PC-9 (cell line): Measurements from ENCODE around the gene FAM98B. TPM values are rescaled to one million over a fixed set of nuclear protein-coding genes. Genes with fewer than 3 reads are reported as not detected.

Experiments used
- BruUV-seq: library from RNA; stranded (reverse); fragments of 400-500 nt; replicated peaks from 2 replicates; lab custom pipeline; 2021; lab: Mats Ljungman, UMichigan
- CTCF ChIA-PET: fragments of 300-600 bp; sonication (Branson Sonifier 250); formaldehyde crosslinking; loops from one replicate; lab custom pipeline; 2022; ENCODE audit warnings: antibody characterized with exemption; lab: Charles Lee
- POLR2A ChIA-PET: fragments of 300-600 bp; sonication (Branson Sonifier 250); formaldehyde crosslinking; loops from one replicate; lab custom pipeline; 2022; ENCODE audit warnings: antibody characterized with exemption; ENCODE audit not compliant: unreplicated experiment; lab: Charles Lee
- DNase-seq, 2 experiments: peaks; one replicate each; pipeline versions ENCODE4 v3.0.0 to v3.0.0-alpha.2; 2015 to 2022; ENCODE audit warnings: mixed read lengths in 1 of 2
- H2AFZ ChIP-seq: fragments of 200-600 bp; sonication (generic); 2 replicates; pipeline ENCODE4 v1.8.1; 2017; ENCODE audit warnings: antibody characterized with exemption
- H3F3A ChIP-seq: fragments of 200-600 bp; sonication (generic); 2 replicates; pipeline ENCODE4 v1.8.1; 2017; ENCODE audit warnings: antibody characterized with exemption, mild to moderate bottlenecking, low read depth; ENCODE audit not compliant: insufficient read depth
- H3K27ac ChIP-seq: fragments of 200-600 bp; sonication (generic); 2 replicates; pipeline ENCODE4 v1.6.1; 2016; ENCODE audit warnings: mixed run types
- H3K27me3 ChIP-seq: fragments of 200-600 bp; sonication (generic); 2 replicates; pipeline ENCODE4 v1.6.1; 2016; ENCODE audit warnings: low read depth, mixed run types; ENCODE audit not compliant: insufficient read depth
- H3K36me3 ChIP-seq: fragments of 200-600 bp; sonication (generic); 2 replicates; pipeline ENCODE4 v1.6.1; 2016; ENCODE audit warnings: low read depth, mixed run types
- H3K4me1 ChIP-seq: fragments of 200-600 bp; sonication (generic); replicated peaks from 2 replicates; pipeline ENCODE4 v1.6.1; 2016; ENCODE audit warnings: mixed run types; ENCODE audit not compliant: insufficient read depth
- H3K4me2 ChIP-seq: fragments of 200-600 bp; sonication (generic); 2 replicates; pipeline ENCODE4 v1.6.1; 2017; ENCODE audit warnings: mixed run types
- H3K4me3 ChIP-seq: fragments of 200-600 bp; sonication (generic); 2 replicates; pipeline ENCODE4 v1.6.1; 2016; ENCODE audit warnings: mixed run types
- H3K79me2 ChIP-seq: fragments of 200-600 bp; sonication (generic); 2 replicates; pipeline ENCODE4 v1.6.1; 2017; ENCODE audit warnings: low read depth, mixed run types
- H3K9me2 ChIP-seq: fragments of 200-600 bp; sonication (generic); 2 replicates; pipeline ENCODE4 v1.8.1; 2017; ENCODE audit warnings: mild to moderate bottlenecking; ENCODE audit not compliant: insufficient read depth
- H3K9me3 ChIP-seq: fragments of 200-600 bp; sonication (generic); 2 replicates; pipeline ENCODE4 v1.8.1; 2016; ENCODE audit warnings: low read depth; ENCODE audit not compliant: insufficient read depth
- H4K20me1 ChIP-seq: fragments of 200-600 bp; sonication (generic); 2 replicates; pipeline ENCODE4 v1.8.1; 2017; ENCODE audit not compliant: insufficient read depth
- CTCF ChIP-seq: fragments of 200-600 bp; sonication (generic); conservative IDR thresholded peaks from 2 replicates; pipeline ENCODE4 v1.6.1; 2017; ENCODE audit warnings: mixed run types, antibody characterized with exemption, mild to moderate bottlenecking, moderate library complexity
- EZH2 ChIP-seq: fragments of 200-600 bp; sonication (generic); IDR thresholded peaks from 2 replicates; pipeline ENCODE4 v1.8.0; 2017; ENCODE audit warnings: antibody characterized with exemption, low read depth
- intact Hi-C: fragments of 100-400 bp; cut with micrococcal nuclease; formaldehyde crosslinking; loops from one replicate; pipeline ENCODE4 v1.10.0; 2022; ENCODE audit not compliant: unreplicated experiment
- total RNA-seq: library from RNA; stranded (reverse); gene quantifications from 2 replicates; pipeline ENCODE4 v1.2.3, GENCODE V29; 2021

Gene FAM98B
- total RNA-seq, 1 experiment from 2014 or later, result 34.7 TPM

GRCh38 chr15:38507570-38507969 lies 53.6 kb downstream of the FAM98B start:
- CTCF ChIA-PET, result interaction anchor here (0.5 to 0.8 kb wide), 2 partner anchors 67 to 1250 kb away, joined by 3 to 4 read pairs; no protein-coding TSS in a partner anchor

DNA sequence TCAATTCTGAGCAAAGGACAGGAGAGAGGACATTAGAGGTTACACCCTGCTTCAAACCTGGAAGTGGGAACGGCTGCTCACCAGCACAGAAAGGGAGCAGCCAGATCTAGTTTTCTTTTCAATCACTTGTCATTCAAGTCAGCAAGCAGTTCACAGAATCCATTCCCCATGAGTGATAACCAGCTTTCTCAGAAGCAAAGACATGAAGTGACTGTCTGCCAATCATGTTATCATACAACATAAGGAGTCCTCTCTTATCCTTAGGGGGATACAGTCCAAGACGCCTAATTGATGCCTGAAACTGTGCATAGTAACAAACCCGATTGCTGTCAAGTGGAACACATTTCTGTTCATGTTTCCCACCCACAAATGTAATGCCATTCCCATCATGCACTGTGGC lies 54.7 kb downstream of the FAM98B start:
- no peak overlapping the region for H2AFZ ChIP-seq
- H3K27ac ChIP-seq, result no peak overlapping the region
- no peaks in the 10 kb centered on the region for H4K20me1 ChIP-seq
- no peaks in the 10 kb centered on the region for H3K79me2 ChIP-seq
- H3K4me2 ChIP-seq, result no peak overlapping the region
- DNase-seq, result no peak
- no TSS peak for BruUV-seq
- no peak for TF ChIP-seq EZH2
- TF ChIP-seq CTCF, result no peak
- H3K4me1 ChIP-seq, result no peaks in the 10 kb centered on the region
- POLR2A ChIA-PET, result interaction anchor here (0.6 kb wide), 1 partner anchor 477 kb away, joined by 3 read pairs; no protein-coding TSS in a partner anchor
- no peaks in the 10 kb centered on the region for H3K27me3 ChIP-seq
- intact Hi-C loops, result no loop called here
- no peak overlapping the region for H3K4me3 ChIP-seq
- H3F3A ChIP-seq, result no peaks in the 10 kb centered on the region
- CTCF ChIA-PET, result no interaction called here
- H3K36me3 ChIP-seq, result no peaks in the 10 kb centered on the region
- no peaks in the 10 kb centered on the region for H3K9me2 ChIP-seq
- no peaks in the 10 kb centered on the region for H3K9me3 ChIP-seq

More at GRCh38 chr15:38507570-38507969, 53.6 kb downstream of the FAM98B start:
- TF ChIP-seq CTCF (no peak), EZH2 (no peak)
- no peak overlapping the region for H3K27ac ChIP-seq
- no peaks in the 10 kb centered on the region for H3K9me2 ChIP-seq
- POLR2A ChIA-PET, result no interaction called here
- H4K20me1 ChIP-seq, result no peaks in the 10 kb centered on the region
- no peak overlapping the region for H2AFZ ChIP-seq
- intact Hi-C loops, result no loop called here
- no peaks in the 10 kb centered on the region for H3K4me1 ChIP-seq
- no peak overlapping the region for H3K4me2 ChIP-seq
- no peak for DNase-seq
- no peaks in the 10 kb centered on the region for H3K9me3 ChIP-seq
- no peaks in the 10 kb centered on the region for H3K79me2 ChIP-seq
- H3K27me3 ChIP-seq, result no peaks in the 10 kb centered on the region
- no peak overlapping the region for H3K4me3 ChIP-seq
- no peaks in the 10 kb centered on the region for H3K36me3 ChIP-seq
- no peaks in the 10 kb centered on the region for H3F3A ChIP-seq
- no TSS peak for BruUV-seq

- POLR2A ChIA-PET, result interaction anchor here (0.6 kb wide), 1 partner anchor 477 kb away, joined by 3 read pairs; no protein-coding TSS in a partner anchor
- TF ChIP-seq EZH2 (no peak), CTCF (no peak)
- no TSS peak for BruUV-seq
Observed at GRCh38 chr15:38509152-38509551, 55.2 kb downstream of the FAM98B start.

More at GRCh38 chr15:38509152-38509551, 55.2 kb downstream of the FAM98B start:
- no peak overlapping the region for H2AFZ ChIP-seq
- H3K36me3 ChIP-seq, result no peaks in the 10 kb centered on the region
- no peaks in the 10 kb centered on the region for H3K27me3 ChIP-seq
- CTCF ChIA-PET, result no interaction called here
- no peaks in the 10 kb centered on the region for H4K20me1 ChIP-seq
- H3K9me2 ChIP-seq, result no peaks in the 10 kb centered on the region
- intact Hi-C loops, result no loop called here
- H3K79me2 ChIP-seq, result no peaks in the 10 kb centered on the region
- H3K4me1 ChIP-seq, result no peaks in the 10 kb centered on the region
- no peak overlapping the region for H3K27ac ChIP-seq
- DNase-seq, result no peak
- no peak overlapping the region for H3K4me3 ChIP-seq
- H3F3A ChIP-seq, result no peaks in the 10 kb centered on the region
- H3K4me2 ChIP-seq, result no peak overlapping the region
- H3K9me3 ChIP-seq, result no peaks in the 10 kb centered on the region
